ENCODE results near the gene TATDN3.
"Not testable (repeated sequence)": the region's sequence is repeated elsewhere in the genome, so short reads cannot be mapped to it uniquely, and the experiment has no call there.

TATDN3 gene

GRCh38 chr1:212771341-212771740 lies 20.4 kb upstream of the TATDN3 start:
- H3K36me3 ChIP-seq, result peaks cover 16% of the 10 kb centered on the region
- no peaks in the 10 kb centered on the region for H3K27me3 ChIP-seq (ENCODE audit: insufficient read depth, low read depth, severe bottlenecking)
- H3K27ac ChIP-seq, result no peak overlapping the region
- H3K9me3 ChIP-seq (ENCODE audit: severe bottlenecking), result no peaks in the 10 kb centered on the region
- no peak for DNase-seq
- H3K4me3 ChIP-seq (ENCODE audit: low read depth, low read length), result no peak overlapping the region
- TF ChIP-seq CTCF (IDR thresholded peaks at IDR 0.05; ENCODE audit: low read depth, low read length), result no peak

GRCh38 chr1:212773011-212773410 lies 18.7 kb upstream of the TATDN3 start:
- no peak for TF ChIP-seq CTCF (IDR thresholded peaks at IDR 0.05; ENCODE audit: low read depth, low read length)
- Histone ChIP-seq H3K4me3 (ENCODE audit: low read depth, low read length) (no peak overlapping the region), H3K9me3 (ENCODE audit: severe bottlenecking) (no peaks in the 10 kb centered on the region), H3K27me3 (ENCODE audit: insufficient read depth, low read depth, severe bottlenecking) (no peaks in the 10 kb centered on the region), H3K36me3 (peaks cover 24% of the 10 kb centered on the region), H3K27ac (no peak overlapping the region)
- no peak for DNase-seq

DNA sequence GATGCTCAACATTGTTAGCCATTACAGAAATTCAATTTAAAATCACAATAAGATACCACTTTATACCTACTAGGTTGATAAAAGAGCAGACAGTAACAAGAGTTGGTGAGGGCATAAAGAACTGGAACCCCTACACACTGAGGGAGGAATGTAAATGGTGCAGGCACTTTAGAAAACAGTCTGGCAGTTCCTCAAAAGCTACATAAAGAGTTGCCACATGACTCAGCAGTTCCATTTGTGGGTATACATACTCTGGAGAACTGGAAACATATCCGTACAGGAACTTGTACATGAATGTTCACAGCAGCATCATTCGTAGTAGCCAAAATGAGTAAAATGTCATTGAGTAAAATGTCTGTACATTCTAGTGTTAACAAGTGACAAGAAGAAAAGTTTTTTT lies 17.1 kb upstream of the TATDN3 start:
- TF ChIP-seq CTCF (IDR thresholded peaks at IDR 0.05; ENCODE audit: low read depth, low read length), result no peak
- H3K36me3 ChIP-seq, result peaks cover 21% of the 10 kb centered on the region
- no peaks in the 10 kb centered on the region for H3K27me3 ChIP-seq (ENCODE audit: insufficient read depth, low read depth, severe bottlenecking)
- no peak overlapping the region for H3K27ac ChIP-seq
- H3K9me3 ChIP-seq (ENCODE audit: severe bottlenecking), result no peaks in the 10 kb centered on the region
- H3K4me3 ChIP-seq (ENCODE audit: low read depth, low read length), result no peak overlapping the region
- no peak for DNase-seq

- Histone ChIP-seq H3K27ac (no peak overlapping the region), H3K36me3 (peaks cover 21% of the 10 kb centered on the region), H3K27me3 (ENCODE audit: insufficient read depth, low read depth, severe bottlenecking) (no peaks in the 10 kb centered on the region), H3K4me3 (ENCODE audit: low read depth, low read length) (no peak overlapping the region), H3K9me3 (ENCODE audit: severe bottlenecking) (no peaks in the 10 kb centered on the region)
- TF ChIP-seq CTCF (IDR thresholded peaks at IDR 0.05; ENCODE audit: low read depth, low read length), result no peak
- DNase-seq, result no peak
Measured at GRCh38 chr1:212775241-212775640, 16.5 kb upstream of the TATDN3 start.

DNA sequence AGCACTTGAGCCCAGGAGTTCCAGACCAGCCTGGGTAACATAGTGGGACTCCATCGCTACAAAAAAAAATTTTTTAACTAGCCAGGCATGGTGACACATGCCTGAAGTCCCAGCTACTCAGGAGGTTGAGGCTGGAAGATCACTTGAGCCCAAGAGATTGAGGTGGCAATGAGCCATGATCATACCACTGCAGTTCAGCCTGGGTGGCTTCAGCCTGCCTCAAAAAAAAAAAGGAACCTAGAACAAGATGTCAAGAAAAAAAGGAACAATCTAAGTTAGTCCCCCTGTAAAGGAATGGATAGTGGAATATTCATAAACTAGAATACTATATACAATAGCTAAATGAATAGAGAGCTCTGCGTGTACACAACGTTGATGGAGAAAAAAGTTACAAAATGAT lies 14.5 kb upstream of the TATDN3 start:
- DNase-seq, result no peak
- Histone ChIP-seq H3K4me3 (ENCODE audit: low read depth, low read length) (no peak overlapping the region), H3K9me3 (ENCODE audit: severe bottlenecking) (no peaks in the 10 kb centered on the region), H3K27ac (no peak overlapping the region), H3K27me3 (ENCODE audit: insufficient read depth, low read depth, severe bottlenecking) (no peaks in the 10 kb centered on the region), H3K36me3 (peaks cover 34% of the 10 kb centered on the region)
- no peak for TF ChIP-seq CTCF (IDR thresholded peaks at IDR 0.05; ENCODE audit: low read depth, low read length)

GRCh38 chr1:212779086-212779485 lies 12.6 kb upstream of the TATDN3 start:
- not testable (repeated sequence) for H3K4me3 ChIP-seq (ENCODE audit: low read depth, low read length); DNase-seq; H3K27ac ChIP-seq; H3K9me3 ChIP-seq (ENCODE audit: severe bottlenecking); H3K27me3 ChIP-seq (ENCODE audit: insufficient read depth, low read depth, severe bottlenecking)
- H3K36me3 ChIP-seq, result peaks cover 50% of the 10 kb centered on the region
